Colon (tissue), 2 donors: ENCODE results near the gene SLC18A3.

Experiments used
- FAIRE-seq: peaks from 2 replicates; lab custom pipeline; 2012; peaks lifted over from hg19 to GRCh38; lab: Jason Lieb, UNC
- donor health status: control.
- donor health status: control.

SLC18A3 gene

DNA sequence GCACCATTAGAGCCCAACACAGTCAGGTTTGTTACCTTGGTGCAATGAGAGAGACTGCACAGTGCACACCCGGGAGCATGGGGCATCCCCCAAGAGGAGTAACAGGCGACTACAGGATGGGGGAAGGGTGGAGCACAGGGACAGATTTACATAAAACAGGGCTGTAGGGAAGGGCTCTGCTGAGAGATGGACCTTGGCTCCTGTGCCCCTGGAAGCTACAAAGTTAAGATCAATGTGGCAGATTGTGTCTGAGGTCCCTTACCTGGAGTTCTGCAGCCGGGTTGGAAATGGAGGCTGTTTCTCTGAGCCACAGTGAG, 13.7 kb upstream of the SLC18A3 start:
- no peak for FAIRE-seq

DNA sequence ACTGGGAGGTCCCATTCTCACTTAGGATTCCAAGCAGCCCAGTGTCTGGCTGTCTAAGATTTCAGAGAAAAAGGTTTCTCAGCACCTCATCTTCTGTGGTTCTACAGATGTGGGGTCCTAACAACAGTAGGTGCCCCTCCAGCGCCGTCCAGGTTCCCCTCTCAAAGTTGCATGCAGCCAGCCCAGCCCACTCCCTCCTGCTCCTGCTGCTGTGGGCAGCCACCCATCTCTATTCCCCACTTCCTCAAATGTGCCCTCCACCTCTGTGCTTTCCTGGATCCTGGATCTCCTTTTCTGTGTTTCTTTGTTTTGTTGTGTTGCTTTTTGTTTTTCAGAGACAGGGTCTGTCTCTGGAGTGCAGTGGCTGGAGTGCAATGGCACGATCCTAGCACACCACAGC, 13.3 kb upstream of the SLC18A3 start:
- no peak for FAIRE-seq

DNA sequence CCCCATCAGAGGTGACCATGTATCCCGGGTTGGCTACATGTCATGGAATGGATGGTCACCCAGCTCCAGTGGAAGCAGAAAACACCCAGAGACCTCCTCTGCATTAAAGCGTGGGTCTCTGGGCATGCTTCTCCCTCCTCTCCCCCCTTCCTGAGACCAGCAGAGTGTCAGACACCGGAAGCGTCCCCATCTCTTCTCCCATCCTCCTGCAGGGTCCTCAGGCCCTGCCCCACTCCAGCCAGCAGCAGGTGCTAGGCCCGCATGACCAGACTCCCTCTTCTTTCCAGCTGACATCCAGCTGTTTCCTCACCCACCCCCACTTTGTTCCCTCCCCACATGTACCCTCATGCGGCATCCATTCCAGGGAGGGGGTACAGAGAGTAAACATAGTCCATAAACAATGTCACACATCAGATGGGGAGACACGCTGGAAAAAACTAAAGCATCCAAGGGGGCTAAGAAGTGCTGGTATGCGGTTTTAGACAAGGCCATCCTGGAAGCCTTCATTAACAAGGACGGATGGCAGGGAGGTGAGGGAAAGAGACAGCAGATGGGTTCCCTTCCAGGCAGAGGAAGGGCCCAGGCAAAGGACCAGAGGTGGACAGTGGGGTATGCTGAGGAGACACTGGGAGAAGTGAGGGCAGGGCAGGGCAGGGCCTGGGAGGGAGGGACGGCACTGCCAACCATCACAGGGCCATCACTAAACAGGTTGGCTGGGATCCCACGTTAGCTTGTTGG, 12.5 kb upstream of the SLC18A3 start:
- FAIRE-seq, result no peak

DNA sequence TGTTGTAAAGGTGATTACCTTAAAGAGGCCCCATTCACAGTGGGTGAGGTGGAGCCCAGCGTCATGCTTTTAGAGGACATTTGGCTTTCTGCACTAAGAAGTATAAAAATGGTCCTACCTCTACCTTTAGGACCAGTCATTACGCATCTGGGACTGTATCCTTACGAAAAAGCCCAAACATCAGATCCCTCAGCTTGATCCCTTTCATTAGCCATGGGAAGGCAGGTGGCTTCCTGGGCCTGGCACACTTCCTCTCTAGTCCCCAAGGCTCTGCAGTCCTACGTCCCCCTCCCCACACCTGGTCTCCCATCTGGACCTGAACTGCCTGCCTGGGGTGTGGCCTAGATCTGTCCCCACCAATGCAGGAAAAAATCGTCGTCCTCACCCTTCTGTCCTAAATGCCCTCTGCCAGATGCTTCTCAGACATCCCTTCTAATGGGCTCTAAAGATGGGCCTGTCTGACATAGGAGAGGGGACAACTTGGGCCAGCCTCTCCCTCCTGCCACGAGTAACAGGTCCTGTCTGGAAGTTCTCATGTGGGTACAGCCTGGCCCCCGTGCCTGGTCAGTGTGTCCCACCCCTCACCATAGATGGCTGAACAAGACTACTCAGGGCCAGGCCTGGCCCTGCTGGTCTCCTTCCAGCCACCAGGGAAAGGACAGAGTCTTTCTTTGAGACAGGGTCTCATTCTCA, 11.8 kb upstream of the SLC18A3 start:
- FAIRE-seq, result no peak

DNA sequence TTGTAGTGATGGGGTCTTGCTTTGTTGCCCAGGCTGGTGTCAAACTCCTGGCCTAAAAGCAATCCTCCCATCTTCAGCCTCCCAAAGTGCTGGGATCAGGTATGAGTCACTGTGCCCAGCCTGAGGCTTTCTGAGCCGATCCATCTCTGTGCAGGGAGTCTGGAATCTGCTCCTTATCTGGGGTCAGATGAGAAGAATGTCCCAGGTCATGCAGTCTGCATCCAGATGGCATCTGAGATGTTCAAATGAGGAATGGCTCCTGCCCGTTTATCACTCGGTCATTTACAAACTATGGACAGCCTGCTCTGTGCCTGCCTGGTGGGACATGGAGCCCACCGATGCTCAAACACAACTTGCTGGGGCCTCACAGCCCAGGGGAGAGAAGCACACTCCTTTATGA, 11.1 kb upstream of the SLC18A3 start:
- FAIRE-seq, result no peak

DNA sequence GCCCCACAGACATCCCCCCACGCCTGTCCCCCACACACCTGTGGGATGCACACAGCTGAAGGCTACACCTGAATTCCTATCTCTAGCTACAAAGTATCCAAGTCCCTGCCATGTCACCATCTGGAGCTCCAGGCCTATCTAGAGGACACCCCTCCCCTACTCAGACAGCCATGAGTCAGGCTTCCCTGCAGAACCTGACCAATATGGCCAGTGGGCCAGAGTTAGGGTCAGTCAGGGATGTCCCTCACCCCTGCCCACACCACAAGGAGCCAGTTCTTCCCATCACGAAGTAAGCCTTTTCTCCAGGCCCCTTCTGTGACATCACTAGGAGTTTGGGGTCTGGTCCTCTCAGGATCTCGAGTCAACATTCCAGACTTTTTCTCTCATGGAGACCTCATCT, 10.6 kb upstream of the SLC18A3 start:
- no peak for FAIRE-seq

DNA sequence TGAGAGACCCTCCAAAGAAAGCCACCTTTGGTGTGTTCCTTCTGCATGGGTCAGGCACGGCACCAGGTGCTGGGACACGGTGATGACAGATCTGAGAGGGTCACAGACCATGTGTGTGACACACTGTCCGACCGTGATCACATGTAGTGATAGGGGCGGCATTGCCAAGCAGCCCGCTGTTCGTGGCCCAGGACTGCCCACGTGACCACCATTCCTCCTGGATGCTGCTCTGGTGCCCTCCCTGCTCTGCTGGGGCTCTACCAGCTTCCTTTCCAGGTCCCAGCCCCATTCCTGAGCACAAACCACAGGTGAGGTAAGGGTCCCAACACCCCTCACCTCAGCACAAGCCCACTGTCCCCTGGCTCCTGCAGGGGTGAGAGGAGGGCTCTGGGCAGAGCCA, 10.1 kb upstream of the SLC18A3 start:
- FAIRE-seq, result no peak

DNA sequence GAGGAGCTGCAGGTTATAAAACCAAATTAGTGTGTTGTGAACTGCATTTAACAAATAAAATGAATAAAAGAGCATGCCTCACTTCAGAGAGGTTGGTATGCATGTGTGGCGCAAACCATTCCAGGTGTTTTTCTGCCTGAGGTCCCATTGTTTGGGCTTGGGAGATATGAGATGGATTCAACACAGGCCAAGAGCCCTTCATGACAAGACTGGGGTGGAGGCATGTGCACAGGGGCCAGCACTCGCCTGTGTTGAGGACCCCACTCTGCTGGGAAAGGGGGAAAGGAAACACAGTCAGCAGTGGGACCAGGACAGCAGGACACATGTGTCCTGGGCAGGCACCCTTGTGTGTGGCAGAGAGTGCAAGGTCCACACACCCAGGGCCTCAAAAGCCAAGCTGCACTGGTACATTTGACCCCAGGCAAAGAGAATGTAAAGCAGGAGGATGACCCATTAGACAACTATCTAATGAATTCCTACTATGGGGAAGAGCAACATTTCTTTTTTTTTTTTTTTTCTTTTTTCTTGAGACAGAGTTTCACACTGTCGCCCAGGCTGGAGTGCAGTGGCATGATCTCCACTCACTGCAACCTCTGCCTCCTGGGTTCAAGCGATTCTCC, 9.2 kb upstream of the SLC18A3 start:
- no peak for FAIRE-seq

DNA sequence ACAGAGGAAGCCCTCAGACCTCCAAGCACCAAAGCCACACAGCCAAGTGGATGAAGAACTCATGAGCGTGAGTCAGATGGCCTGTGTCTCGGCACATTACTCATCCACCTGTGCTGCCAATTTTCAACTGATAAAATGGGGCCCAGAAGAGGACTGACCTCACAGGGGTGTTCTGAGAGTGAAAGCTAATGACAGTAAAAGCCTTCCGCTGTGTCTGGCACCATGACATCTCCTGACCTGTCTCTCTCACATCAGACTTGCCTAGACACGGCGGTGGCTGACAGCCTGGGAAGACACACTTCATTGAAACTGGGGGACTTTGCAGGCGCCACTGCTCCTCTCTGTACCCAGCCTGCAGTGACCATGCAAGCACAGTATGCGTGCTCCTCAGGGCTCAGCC, 8.3 kb upstream of the SLC18A3 start:
- no peak for FAIRE-seq

DNA sequence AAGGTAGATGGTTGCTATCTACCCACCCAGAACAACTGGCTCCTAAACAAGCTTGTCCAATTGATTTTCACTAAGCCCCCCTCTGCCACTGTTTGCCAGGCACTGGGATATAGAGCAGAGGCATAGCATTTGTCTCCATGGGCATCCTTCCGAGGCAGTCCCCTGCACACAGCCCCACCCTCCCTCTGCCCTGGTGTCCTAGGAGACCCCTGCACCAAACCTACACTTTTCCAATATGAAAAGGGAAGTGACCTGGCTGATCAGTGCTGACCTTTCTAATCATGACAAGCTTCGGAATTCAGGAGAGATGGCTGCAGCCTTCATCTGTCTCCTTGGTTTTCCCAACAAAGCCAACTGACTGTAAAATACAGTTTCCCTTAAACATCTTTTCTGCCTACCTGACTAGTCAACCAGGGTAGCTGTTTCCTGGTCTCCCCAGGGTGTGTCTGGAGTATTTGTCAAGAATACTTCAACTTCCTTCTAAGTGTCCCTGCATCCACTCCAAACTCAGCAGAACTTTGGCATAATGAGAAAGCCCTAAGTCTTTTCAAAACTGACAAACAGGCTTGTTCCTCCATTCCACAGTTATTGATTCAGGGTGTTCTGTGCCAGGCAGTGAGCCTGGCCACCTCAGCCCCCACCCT, 7.6 kb upstream of the SLC18A3 start:
- FAIRE-seq, result no peak

DNA sequence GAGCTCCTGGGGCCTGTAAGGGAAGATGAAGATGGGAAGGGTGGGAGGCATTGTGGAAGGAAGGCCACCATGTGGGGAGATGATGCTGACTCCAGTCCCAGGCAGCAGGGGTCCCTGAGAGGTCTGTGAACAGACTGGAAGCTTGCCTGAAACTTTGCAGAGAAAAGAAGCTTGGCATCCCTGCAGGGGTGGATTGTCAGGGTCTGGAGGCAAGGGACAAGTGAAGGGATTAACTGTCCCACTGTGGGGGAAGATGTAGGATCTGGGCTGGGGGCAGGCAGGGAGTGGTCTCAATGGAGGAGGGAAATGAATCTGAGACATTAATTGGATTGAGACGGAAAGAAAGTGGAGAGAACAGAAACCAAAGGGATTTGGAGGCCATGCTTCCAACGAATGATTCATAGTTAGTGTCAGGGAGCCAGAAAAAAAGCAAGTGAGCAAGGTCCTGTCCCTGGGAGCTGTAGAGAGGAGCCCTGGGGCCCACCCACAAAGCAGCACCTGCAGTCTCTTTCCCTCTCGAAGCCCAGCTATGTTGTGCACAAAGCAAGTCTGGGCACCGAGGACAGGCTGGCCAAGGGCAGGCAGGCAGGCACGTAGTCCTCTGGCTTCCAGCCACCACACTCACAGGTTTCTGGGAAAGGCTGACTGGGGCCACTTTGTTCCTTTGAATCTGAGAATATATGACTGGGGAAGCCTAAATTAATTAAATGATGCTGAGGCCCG, 4.7 kb upstream of the SLC18A3 start:
- no peak for FAIRE-seq

DNA sequence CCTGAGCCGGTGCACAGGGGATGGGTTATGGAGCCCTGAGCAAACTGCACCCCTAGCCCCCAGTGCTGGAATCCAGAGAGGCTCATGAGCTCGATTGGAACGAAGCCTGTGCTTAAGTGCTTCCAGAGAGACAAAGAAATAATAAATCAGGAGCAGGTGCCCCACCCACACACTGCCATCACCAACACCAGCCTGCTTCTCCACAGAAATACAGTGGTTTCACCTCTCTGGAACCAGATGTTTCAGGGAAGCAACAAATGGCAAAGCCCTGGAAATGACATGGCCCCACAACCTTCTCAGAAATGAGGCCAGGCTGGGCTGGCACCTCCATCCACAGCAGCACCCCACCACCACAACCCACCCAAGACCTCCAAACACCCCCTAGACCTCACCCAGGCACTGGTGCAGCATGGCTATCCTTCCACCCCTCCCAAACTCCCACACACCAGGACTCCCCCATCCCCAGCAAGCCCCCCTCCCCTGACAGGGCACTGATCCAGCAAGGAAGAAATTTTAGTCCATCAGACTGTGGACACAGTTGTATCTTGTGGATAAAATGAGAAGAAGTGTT, 4.1 kb upstream of the SLC18A3 start:
- no peak for FAIRE-seq

DNA sequence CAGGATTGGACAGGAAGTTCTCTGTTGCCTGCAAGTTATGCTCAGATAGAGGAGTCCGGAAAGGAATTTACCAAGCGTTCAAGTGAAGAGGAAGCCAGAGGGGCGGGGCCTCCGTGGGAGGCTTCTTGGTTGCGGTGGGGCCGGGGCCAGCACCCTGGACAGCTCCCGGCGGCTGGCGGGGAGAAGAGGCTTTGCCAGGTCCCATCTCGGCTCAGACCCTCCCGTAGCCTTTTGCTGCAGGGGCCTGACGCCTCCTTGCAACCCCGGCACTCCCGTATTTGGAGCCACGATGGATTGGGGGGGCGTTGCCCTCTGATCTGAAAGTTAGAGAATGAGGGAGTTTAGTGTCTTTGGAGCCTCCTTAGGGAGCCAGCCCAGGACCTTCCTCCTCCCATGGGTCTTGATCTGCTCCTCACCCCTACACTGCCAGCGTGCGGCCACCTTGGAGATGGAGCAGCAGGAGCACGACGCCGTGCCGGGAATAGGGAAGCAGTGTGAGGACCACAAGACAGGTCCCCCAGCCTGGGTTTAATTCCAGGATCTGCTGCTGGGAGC, 3.1 kb upstream of the SLC18A3 start:
- FAIRE-seq, result no peak

DNA sequence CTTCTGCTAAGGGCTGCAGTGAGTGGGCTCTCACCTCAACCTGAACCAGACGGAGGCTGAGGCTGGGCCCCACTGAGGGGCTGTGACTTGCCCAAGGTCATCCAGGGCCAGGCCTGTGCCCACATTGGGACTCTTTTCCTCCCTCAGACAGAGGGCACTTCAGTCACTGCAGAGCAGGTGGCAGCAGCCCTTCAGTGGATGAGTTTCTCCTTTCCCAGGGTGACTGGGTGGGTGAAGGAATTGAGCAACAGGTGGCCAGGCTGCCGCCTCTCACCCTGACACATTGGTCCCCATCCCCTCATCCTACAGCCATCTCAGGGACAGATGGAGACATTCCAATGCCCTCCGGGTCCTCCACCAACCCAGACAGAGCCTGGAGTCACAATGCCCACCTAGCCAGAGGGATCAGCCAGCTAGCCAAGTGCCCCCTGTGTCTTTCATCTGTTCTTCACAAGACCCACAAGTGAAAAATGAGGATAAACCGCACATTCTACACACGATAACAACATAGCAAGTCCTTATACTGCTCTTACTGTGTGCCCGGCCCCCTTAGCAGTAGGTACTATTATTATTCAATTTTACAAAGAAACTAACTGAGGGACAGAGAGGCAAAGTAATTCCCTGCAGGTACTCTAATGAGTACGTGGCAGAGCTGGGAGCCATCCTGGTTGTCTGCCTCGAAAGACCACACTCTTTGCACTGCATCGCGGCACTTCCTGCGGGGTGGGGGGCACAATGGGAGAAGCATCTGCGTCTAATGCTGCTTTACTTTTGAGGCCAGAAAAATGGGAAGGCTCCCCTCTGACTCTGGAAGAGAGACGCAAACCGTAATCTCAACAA, 1.7 kb upstream of the SLC18A3 start:
- no peak for FAIRE-seq

DNA sequence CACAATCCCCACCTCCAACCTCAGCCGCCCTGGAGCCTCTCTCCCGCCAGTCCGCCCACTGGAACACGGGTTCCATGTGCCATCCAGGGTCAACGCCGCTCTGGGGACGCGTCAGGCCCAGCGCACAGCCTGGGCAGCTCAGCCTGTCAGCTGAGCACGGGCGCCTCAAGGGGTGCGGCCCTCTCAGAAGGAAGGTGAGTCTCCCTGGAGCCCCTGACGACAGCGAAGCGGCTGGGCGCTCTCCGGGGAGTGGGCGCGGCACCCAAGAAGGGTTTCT, 1.2 kb upstream of the SLC18A3 start:
- no peak for FAIRE-seq

DNA sequence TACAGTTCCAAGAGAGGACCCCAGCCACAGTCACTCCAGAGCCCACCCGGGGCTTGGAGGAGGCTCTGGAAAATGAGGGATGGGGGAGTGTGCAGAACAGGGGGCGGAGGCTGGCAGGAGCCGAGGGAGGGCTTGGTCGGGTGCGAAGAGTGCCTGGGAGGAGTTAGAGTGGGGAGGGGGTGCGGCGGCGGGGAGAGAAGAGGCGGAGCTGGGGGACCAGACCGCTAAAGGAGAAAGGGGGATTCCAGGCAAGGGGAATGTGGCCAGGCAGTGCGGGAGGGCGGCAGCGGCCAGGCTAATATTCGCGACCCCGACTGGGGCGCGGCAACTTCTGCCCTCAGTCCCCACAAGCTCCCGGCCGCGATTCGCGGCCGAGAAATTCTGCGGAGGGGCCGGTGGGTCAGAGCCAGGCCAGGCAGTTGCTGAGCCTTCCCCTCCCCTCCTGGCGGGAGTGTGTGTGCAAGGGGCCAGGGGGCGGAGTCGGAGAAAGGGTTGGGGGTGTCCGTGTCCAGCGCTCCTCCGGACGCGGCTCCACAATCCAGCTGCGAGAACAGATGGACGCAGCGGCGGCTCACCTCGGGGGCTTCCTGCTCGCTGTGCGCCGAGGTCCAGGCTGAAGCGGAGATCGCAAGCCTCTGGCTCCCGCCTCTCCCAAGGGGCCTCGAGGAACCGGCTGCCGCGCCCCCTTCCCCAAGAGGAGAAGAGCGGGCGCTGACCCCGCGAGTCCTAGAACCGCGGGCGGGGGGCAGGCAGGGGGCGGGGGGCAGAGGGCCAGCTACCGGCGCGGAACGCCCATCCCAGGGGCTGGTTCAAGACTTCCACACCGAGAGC, 612 bp upstream of the SLC18A3 start:
- FAIRE-seq, result no peak

DNA sequence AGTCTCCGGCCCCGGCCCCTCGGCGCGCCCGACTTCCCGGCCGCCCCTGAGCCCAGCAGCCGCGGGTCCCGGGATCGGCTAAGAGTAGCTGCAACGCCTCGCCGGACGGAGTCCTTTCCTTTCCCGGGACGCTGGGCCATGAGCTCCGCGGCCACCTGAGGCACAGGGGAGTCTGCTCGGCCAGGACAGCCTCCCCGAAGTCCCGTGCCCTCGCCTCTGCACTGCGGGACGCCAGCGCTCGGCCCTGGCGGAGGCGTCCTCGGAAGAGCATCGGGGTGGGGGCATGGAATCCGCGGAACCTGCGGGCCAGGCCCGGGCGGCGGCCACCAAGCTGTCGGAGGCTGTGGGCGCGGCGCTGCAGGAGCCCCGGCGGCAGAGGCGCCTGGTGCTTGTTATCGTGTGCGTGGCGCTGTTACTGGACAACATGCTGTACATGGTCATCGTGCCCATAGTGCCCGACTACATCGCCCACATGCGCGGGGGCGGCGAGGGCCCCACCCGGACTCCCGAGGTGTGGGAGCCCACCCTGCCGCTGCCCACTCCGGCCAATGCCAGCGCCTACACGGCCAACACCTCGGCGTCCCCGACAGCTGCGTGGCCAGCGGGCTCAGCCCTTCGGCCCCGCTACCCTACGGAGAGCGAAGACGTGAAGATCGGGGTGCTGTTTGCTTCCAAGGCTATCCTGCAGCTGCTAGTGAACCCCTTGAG, 502 bp downstream of the SLC18A3 start:
- FAIRE-seq, result no peak

DNA sequence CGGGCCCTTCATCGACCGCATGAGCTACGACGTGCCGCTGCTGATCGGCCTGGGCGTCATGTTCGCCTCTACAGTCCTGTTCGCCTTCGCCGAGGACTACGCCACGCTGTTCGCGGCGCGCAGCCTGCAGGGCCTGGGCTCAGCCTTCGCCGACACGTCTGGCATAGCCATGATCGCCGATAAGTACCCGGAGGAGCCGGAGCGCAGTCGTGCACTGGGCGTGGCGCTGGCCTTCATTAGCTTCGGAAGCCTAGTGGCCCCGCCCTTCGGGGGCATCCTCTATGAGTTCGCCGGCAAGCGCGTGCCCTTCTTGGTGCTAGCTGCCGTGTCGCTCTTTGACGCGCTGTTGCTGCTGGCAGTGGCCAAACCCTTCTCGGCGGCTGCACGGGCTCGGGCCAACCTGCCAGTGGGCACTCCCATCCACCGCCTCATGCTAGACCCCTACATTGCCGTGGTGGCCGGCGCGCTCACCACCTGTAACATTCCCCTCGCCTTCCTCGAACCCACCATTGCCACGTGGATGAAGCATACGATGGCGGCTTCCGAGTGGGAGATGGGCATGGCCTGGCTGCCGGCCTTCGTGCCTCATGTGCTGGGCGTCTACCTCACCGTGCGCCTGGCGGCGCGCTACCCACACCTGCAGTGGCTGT, 1.2 kb downstream of the SLC18A3 start:
- no peak for FAIRE-seq
